GM15510 (cell line): Measurements from ENCODE around the gene FDX1.

Experiments used
- POLR2A ChIP-seq: IDR thresholded peaks from 3 replicates; pipeline ENCODE4 v1.6.1; 2011; ENCODE audit warnings: borderline replicate concordance; ENCODE audit not compliant: insufficient read length; ENCODE audit errors: extremely low read depth

The FDX1 gene

GRCh38 chr11:110450246-110450645, 20.5 kb downstream of the FDX1 start:
- no peak for TF ChIP-seq POLR2A

GRCh38 chr11:110452720-110453119, 23.0 kb downstream of the FDX1 start:
- TF ChIP-seq POLR2A, result no peak

GRCh38 chr11:110453684-110454354, 24.1 kb downstream of the FDX1 start:
- TF ChIP-seq POLR2A, result no peak

GRCh38 chr11:110454609-110455008, 24.9 kb downstream of the FDX1 start:
- TF ChIP-seq POLR2A, result no peak

GRCh38 chr11:110455718-110456117, 26.0 kb downstream of the FDX1 start:
- no peak for TF ChIP-seq POLR2A

- no peak for TF ChIP-seq POLR2A
These were observed 33.4 kb downstream of the FDX1 start for GRCh38 chr11:110463153-110463552.

GRCh38 chr11:110465231-110465630, 35.5 kb downstream of the FDX1 start:
- no peak for TF ChIP-seq POLR2A

- TF ChIP-seq POLR2A, result no peak
These were observed 37.8 kb downstream of the FDX1 start for GRCh38 chr11:110467556-110467955.

- TF ChIP-seq POLR2A, result no peak
These were observed 38.4 kb downstream of the FDX1 start for GRCh38 chr11:110468121-110468520.

- TF ChIP-seq POLR2A, result no peak
These were observed 39.4 kb downstream of the FDX1 start for GRCh38 chr11:110469127-110469526.

GRCh38 chr11:110470716-110471115, 41.0 kb downstream of the FDX1 start:
- no peak for TF ChIP-seq POLR2A

- no peak for TF ChIP-seq POLR2A
These were observed 41.6 kb downstream of the FDX1 start for GRCh38 chr11:110471371-110471770.

GRCh38 chr11:110472858-110473257, 43.1 kb downstream of the FDX1 start:
- no peak for TF ChIP-seq POLR2A

GRCh38 chr11:110473706-110474105, 44.0 kb downstream of the FDX1 start:
- no peak for TF ChIP-seq POLR2A

- TF ChIP-seq POLR2A, result no peak
These were observed 44.8 kb downstream of the FDX1 start for GRCh38 chr11:110474578-110474977.

- no peak for TF ChIP-seq POLR2A
These were observed 45.9 kb downstream of the FDX1 start for GRCh38 chr11:110475671-110476070.

- no peak for TF ChIP-seq POLR2A
These were observed 48.7 kb downstream of the FDX1 start for GRCh38 chr11:110478410-110478809.
